ENCODE results near the gene DR1.

- TF ChIP-seq, protein P1, sequence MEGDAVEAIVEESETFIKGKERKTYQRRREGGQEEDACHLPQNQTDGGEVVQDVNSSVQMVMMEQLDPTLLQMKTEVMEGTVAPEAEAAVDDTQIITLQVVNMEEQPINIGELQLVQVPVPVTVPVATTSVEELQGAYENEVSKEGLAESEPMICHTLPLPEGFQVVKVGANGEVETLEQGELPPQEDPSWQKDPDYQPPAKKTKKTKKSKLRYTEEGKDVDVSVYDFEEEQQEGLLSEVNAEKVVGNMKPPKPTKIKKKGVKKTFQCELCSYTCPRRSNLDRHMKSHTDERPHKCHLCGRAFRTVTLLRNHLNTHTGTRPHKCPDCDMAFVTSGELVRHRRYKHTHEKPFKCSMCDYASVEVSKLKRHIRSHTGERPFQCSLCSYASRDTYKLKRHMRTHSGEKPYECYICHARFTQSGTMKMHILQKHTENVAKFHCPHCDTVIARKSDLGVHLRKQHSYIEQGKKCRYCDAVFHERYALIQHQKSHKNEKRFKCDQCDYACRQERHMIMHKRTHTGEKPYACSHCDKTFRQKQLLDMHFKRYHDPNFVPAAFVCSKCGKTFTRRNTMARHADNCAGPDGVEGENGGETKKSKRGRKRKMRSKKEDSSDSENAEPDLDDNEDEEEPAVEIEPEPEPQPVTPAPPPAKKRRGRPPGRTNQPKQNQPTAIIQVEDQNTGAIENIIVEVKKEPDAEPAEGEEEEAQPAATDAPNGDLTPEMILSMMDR (IDR thresholded peaks at IDR 0.05; ENCODE audit: low read length): no peak
- no peak for TF ChIP-seq EZH2 (IDR thresholded peaks at IDR 0.05; ENCODE audit: borderline replicate concordance, low read length)
These were observed 800 bp downstream of the DR1 start for GRCh38 chr1:93346421-93346993.
